Measurements from ENCODE around the gene AHNAK2.

The AHNAK2 gene

DNA sequence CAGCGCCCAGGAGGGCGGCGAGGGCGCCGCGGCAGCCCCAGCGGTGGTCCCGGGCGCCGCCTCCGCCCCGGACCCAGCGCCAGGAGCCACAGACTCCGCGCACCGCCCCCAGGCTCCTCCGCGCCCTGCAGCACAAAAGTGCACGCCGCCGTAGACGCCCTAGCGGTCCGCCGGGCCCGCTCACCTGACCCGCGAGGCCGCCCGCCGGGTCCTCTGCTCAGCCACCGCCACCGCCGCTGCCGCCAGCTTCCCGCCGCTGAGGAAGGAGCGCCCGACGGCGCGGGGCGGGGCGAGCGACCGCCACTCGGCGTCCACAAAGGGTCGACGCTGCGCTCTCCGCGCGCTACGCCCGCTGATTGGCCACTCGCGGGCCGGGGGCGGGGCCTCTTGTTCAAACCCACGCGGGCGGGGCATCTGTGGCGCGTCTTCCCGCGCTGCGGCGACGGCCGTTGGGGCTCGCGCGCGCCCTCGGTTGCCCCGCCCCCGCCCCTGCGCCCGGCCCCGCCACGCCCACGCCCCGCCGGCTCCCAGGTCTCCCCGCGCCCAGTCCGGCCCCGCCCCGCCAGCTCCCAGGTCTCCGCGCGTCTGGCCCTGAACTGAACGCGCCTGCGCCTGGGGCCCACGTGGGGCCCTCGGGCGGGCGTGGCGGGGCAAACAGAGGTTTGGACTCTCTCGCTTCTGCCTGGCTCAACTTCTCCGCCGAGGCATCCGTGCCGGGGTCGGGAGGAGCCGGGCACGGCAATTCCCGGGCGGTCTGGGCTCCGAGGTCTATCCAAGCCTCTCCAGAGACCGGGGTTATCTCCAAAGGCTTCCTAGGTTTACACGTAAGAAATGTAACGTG, 42.9 kb upstream of the AHNAK2 start, which contains the start of gene CDCA4:
Gene CDCA4 (minus strand): TSS at position 269 of the 841 bp plus-strand sequence. CDS start 9,154 bp downstream, outside the sequence.
- peaks cover 10 to 24% of the 10 kb centered on the region in 2 donors for H3K4me1 ChIP-seq (ENCODE audit: control insufficient read depth in 1 of 2, insufficient read depth in 2 of 2, low read length in 2 of 2)
- H3K36me3 ChIP-seq (ENCODE audit: control insufficient read depth in 1 of 2, insufficient read depth in 2 of 2, low read length in 2 of 2), result no peaks in the 10 kb centered on the region
- H3K9me3 ChIP-seq (ENCODE audit: control insufficient read depth in 1 of 2, low read length in 2 of 2), result no peaks in the 10 kb centered on the region
- no peaks in the 10 kb centered on the region for H3K27me3 ChIP-seq (ENCODE audit: low read depth, low read length)
- H3K4me3 ChIP-seq (ENCODE audit: low read depth in 1 of 2, low read length in 2 of 2), result peak within 1 kb of the TSS; percentile 76 to 86
- peak within 1 kb of the TSS; percentile 90 for H3K27ac ChIP-seq (ENCODE audit: low read length)

DNA sequence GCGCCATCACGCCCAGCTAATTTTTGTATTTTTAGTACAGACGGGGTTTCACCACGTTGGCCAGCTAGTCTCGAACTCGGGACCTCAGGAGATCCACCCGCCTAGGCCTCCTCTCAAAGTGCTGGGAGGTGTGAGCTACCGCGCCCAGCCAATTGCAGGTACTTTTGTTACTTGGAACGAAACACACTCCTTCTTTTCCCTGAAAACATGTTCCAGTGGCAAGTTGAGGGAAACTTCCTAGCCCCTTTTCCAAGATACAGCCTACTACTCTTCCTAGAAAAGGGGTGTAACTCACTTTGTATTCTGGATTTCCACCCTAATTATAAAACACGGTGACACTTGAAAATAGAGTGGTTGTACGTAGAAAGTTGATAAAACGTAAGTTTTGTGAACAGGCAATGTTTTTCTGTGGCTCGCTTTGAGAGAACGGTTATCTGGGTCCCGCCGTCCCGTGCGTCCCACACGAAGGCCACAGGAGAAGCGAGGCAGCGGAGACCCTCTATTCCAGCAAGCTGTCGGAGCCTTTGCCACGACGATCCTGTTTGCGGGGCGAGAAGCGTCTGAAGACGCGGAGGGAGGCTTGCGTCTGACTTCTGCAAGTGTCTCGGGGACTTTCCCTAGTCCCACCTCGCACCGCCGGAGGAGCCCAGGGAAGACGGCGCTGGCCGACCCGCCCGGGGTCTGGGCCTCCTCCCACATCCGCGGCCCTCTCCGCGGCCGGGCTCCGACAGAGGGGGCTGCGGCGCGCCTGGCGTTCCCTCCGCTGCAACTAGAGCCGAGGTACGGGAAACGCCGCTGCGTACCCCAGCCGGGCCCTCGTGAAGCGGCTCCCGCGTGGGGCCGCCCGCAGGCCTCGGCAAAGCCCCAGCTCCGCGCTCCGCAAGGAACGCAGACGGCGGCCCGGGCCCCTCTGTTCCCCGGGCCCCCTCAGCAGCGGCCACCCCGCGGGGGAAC, 42.0 kb upstream of the AHNAK2 start:
- Histone ChIP-seq H3K27me3 (ENCODE audit: low read depth, low read length) (no peaks in the 10 kb centered on the region), H3K4me1 (ENCODE audit: control insufficient read depth in 1 of 2, insufficient read depth in 2 of 2, low read length in 2 of 2) (peaks cover 10 to 24% of the 10 kb centered on the region in 2 donors), H3K27ac (ENCODE audit: low read length) (no peak overlapping the region)

DNA sequence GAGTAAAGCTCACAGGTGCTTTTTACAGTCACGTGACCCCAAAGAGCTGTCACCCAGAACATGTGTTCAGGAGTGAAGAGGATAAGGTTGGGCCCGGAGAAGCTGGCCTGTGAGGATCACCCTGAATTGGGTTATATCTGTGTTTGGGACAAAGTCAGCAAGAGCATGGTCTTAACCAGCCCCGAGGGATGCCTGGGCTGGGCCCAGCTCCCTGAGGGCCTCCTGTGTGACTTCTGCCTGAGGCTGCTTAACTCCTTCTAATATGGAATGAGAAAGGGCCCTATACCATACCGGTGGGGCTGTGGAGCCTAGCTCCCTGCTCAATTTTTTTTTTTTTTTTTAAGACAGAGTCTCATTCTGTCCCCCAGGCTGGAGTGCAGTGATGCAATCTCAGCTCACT, 40.2 kb upstream of the AHNAK2 start:
- no peaks in the 10 kb centered on the region for H3K9me3 ChIP-seq (ENCODE audit: control insufficient read depth in 1 of 2, low read length in 2 of 2)
- peaks cover 10 to 26% of the 10 kb centered on the region in 2 donors for H3K4me1 ChIP-seq (ENCODE audit: control insufficient read depth in 1 of 2, insufficient read depth in 2 of 2, low read length in 2 of 2)
- H3K27ac ChIP-seq (ENCODE audit: low read length), result no peak overlapping the region
- H3K36me3 ChIP-seq (ENCODE audit: control insufficient read depth in 1 of 2, insufficient read depth in 2 of 2, low read length in 2 of 2), result no peaks in the 10 kb centered on the region
- H3K27me3 ChIP-seq (ENCODE audit: low read depth, low read length), result no peaks in the 10 kb centered on the region
- no peak overlapping the region for H3K4me3 ChIP-seq (ENCODE audit: low read depth in 1 of 2, low read length in 2 of 2)

More for the DNA sequence above, 42.0 kb upstream of the AHNAK2 start:
- peak overlapping the region; percentile 60 to 74 for H3K4me3 ChIP-seq (ENCODE audit: low read depth in 1 of 2, low read length in 2 of 2)
- no peaks in the 10 kb centered on the region for H3K36me3 ChIP-seq (ENCODE audit: control insufficient read depth in 1 of 2, insufficient read depth in 2 of 2, low read length in 2 of 2)
- H3K9me3 ChIP-seq (ENCODE audit: control insufficient read depth in 1 of 2, low read length in 2 of 2), result no peaks in the 10 kb centered on the region

DNA sequence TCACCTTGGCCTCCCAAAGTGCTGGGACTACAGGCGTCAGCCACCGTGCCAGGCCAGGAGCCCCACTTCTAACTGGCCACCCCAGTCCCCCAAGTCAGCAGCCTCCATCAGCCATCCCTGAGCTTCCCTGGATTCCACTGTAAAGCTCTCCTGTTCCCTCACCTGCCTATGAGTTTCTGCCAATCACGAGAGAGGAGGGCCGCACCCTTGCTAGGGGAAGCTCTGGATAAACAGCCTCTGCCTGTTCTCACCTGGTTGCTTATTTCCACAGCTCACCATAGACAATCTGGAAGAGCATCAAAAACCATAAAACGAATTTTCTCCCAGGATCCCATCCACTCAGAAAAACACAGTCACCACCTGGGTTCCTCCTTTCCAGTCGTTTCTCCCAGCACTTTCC, 37.7 kb upstream of the AHNAK2 start:
- no peaks in the 10 kb centered on the region for H3K27me3 ChIP-seq (ENCODE audit: low read depth, low read length)
- H3K27ac ChIP-seq (ENCODE audit: low read length), result no peak overlapping the region
- H3K9me3 ChIP-seq (ENCODE audit: control insufficient read depth in 1 of 2, low read length in 2 of 2), result no peaks in the 10 kb centered on the region
- no peak overlapping the region for H3K4me3 ChIP-seq (ENCODE audit: low read depth in 1 of 2, low read length in 2 of 2)
- H3K4me1 ChIP-seq (ENCODE audit: control insufficient read depth in 1 of 2, insufficient read depth in 2 of 2, low read length in 2 of 2), result peaks cover 4 to 40% of the 10 kb centered on the region in 2 donors
- H3K36me3 ChIP-seq (ENCODE audit: control insufficient read depth in 1 of 2, insufficient read depth in 2 of 2, low read length in 2 of 2), result peaks cover 0 to 5% of the 10 kb centered on the region in 2 donors

DNA sequence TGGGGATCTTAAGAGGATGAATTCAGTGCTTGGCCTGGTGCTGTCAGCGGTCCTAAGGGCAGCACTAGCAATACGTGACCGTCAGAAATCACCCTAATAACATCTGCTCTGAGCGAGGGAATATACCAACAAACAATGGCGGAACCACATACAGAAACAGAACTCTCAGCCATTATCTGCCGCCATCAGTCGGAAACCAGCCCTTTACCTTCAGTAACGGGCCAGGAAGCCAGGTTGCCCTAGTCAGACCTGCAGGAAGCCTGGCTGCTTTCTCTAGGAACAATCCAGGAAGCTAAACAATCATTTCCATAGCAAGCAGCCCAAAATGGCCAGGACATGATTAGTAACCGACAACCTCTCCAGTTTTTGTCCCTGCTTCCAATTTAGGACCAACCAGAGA, 37.1 kb upstream of the AHNAK2 start:
- H3K36me3 ChIP-seq (ENCODE audit: control insufficient read depth in 1 of 2, insufficient read depth in 2 of 2, low read length in 2 of 2), result peaks cover 0 to 10% of the 10 kb centered on the region in 2 donors
- peaks cover 4 to 40% of the 10 kb centered on the region in 2 donors for H3K4me1 ChIP-seq (ENCODE audit: control insufficient read depth in 1 of 2, insufficient read depth in 2 of 2, low read length in 2 of 2)
- H3K4me3 ChIP-seq (ENCODE audit: low read depth in 1 of 2, low read length in 2 of 2), result no peak overlapping the region
- no peak overlapping the region for H3K27ac ChIP-seq (ENCODE audit: low read length)
- H3K27me3 ChIP-seq (ENCODE audit: low read depth, low read length), result no peaks in the 10 kb centered on the region
- H3K9me3 ChIP-seq (ENCODE audit: control insufficient read depth in 1 of 2, low read length in 2 of 2), result no peaks in the 10 kb centered on the region

DNA sequence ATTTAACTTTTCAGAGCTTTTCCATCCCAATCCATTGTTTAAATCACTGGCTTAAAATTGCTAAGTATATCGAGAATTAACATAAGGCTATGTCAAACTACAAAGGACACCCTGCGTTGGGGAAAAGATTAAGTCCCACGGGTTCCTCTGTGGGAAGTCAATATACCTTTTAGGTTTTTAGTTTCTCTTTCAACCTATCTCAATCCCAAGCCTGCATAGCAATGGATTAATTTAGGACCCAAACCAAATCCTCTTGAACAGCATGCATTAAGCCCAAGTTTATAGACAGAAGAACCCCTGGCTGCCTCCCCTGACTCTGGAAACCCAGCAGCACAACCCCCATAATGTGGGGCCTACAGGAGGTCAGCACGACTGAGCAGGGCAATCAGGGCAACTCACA, 36.5 kb upstream of the AHNAK2 start:
- H3K27ac ChIP-seq (ENCODE audit: low read length), result no peak overlapping the region
- H3K27me3 ChIP-seq (ENCODE audit: low read depth, low read length), result no peaks in the 10 kb centered on the region
- H3K36me3 ChIP-seq (ENCODE audit: control insufficient read depth in 1 of 2, insufficient read depth in 2 of 2, low read length in 2 of 2), result peaks cover 0 to 15% of the 10 kb centered on the region in 2 donors
- H3K9me3 ChIP-seq (ENCODE audit: control insufficient read depth in 1 of 2, low read length in 2 of 2), result no peaks in the 10 kb centered on the region
- H3K4me1 ChIP-seq (ENCODE audit: control insufficient read depth in 1 of 2, insufficient read depth in 2 of 2, low read length in 2 of 2), result peaks cover 4 to 34% of the 10 kb centered on the region in 2 donors
- no peak overlapping the region for H3K4me3 ChIP-seq (ENCODE audit: low read depth in 1 of 2, low read length in 2 of 2)

DNA sequence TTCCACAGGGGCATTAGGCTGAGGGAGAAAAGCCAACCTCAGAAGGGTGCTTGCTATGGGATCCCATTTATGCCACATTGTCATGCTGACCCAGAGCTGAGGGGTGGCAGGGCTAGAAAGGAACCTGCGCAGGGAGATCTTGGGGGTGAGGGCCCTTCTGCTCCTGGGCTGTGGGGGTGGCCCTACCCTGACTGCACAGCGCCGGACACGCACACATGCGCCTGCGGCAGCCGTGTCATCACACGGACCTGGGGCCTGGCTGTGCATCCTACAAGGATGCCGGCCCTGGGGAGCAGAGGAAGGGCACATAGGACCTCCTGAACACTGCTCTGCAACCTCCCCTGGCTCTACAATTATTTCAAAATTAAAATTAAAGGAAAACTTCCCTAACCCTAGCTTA, 35.9 kb upstream of the AHNAK2 start:
- Histone ChIP-seq H3K4me1 (ENCODE audit: control insufficient read depth in 1 of 2, insufficient read depth in 2 of 2, low read length in 2 of 2) (peaks cover under 1 to 28% of the 10 kb centered on the region in 2 donors), H3K27ac (ENCODE audit: low read length) (no peak overlapping the region), H3K9me3 (ENCODE audit: control insufficient read depth in 1 of 2, low read length in 2 of 2) (no peaks in the 10 kb centered on the region), H3K27me3 (ENCODE audit: low read depth, low read length) (no peaks in the 10 kb centered on the region), H3K36me3 (ENCODE audit: control insufficient read depth in 1 of 2, insufficient read depth in 2 of 2, low read length in 2 of 2) (peaks cover 4 to 19% of the 10 kb centered on the region in 2 donors), H3K4me3 (ENCODE audit: low read depth in 1 of 2, low read length in 2 of 2) (no peak overlapping the region)

DNA sequence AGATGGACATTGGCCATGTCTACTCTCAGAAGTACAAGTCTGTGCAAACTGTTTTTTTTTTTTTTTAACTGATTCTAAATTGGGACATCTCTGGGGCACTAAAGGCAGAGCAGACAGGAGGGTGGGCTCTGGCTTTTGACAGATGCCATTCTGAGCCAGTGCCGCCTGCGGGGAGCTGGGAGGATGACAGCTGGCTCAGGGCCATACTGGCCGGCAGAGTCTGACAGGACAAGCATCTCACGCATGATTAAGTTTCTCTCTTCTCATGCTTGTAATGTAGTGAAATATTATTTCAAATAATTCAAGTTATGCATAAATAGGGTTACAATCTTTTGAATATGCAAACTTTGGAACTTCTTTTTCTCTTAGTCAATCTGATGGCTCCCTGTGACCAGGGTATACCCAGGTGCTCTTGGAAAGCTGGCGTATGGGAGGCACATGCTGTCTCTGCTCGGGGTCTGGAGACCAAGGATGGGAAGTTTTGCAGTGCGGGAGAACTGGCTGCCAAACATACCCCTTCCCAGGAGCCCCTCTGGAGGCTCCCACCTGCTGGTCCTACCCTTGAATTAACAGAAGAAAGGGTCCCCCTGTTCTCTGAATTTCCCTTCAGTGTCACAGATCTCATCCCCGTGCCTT, 35.1 kb upstream of the AHNAK2 start:
- H3K9me3 ChIP-seq (ENCODE audit: control insufficient read depth in 1 of 2, low read length in 2 of 2), result no peaks in the 10 kb centered on the region
- H3K36me3 ChIP-seq (ENCODE audit: control insufficient read depth in 1 of 2, insufficient read depth in 2 of 2, low read length in 2 of 2), result peaks cover 4 to 19% of the 10 kb centered on the region in 2 donors
- peaks cover 0 to 26% of the 10 kb centered on the region in 2 donors for H3K4me1 ChIP-seq (ENCODE audit: control insufficient read depth in 1 of 2, insufficient read depth in 2 of 2, low read length in 2 of 2)
- no peak overlapping the region for H3K4me3 ChIP-seq (ENCODE audit: low read depth in 1 of 2, low read length in 2 of 2)
- no peaks in the 10 kb centered on the region for H3K27me3 ChIP-seq (ENCODE audit: low read depth, low read length)
- no peak overlapping the region for H3K27ac ChIP-seq (ENCODE audit: low read length)

DNA sequence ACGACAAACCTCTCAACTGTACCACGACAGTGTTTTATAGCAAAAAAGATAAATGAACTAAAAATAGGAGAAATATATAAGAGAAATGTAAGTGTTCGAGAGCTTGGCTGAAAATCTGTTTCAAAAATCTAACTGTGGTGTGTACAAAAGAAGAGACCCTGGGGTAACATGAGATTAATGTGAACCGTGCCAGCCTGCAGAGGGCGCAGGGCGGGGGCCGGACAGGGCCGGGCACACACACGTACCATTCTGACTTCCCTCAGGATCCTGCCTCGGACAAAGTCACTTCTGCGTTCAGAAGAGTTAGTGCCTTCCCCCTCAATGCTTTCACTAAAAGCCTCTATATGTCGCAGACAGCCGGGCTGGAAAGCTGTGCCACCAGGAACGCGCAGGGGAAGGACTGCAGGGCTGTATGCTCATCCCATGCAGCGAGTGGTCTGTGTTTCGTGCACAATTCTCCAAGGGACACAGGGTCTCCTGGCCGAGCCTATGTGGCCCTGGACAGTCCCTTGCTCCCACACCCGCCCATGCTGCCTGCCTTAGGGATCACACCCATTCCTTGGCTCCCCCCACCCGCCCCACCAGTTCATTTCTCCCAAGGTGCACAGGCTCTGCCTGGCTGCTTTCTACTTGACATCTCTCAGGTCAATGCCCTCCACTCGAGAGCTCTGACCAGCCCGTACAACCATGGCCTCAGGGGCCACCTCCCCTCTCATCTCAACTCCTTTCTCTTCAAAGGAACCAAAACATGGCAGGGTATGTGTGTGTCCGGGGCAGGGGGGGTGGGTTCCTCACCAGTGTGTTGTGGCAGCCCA, 34.2 kb upstream of the AHNAK2 start:
- H3K27me3 ChIP-seq (ENCODE audit: low read depth, low read length), result no peaks in the 10 kb centered on the region
- H3K27ac ChIP-seq (ENCODE audit: low read length), result no peak overlapping the region
- H3K4me3 ChIP-seq (ENCODE audit: low read depth in 1 of 2, low read length in 2 of 2), result no peak overlapping the region
- peaks cover 0 to 26% of the 10 kb centered on the region in 2 donors for H3K4me1 ChIP-seq (ENCODE audit: control insufficient read depth in 1 of 2, insufficient read depth in 2 of 2, low read length in 2 of 2)
- no peaks in the 10 kb centered on the region for H3K9me3 ChIP-seq (ENCODE audit: control insufficient read depth in 1 of 2, low read length in 2 of 2)
- H3K36me3 ChIP-seq (ENCODE audit: control insufficient read depth in 1 of 2, insufficient read depth in 2 of 2, low read length in 2 of 2), result peaks cover 4 to 19% of the 10 kb centered on the region in 2 donors

DNA sequence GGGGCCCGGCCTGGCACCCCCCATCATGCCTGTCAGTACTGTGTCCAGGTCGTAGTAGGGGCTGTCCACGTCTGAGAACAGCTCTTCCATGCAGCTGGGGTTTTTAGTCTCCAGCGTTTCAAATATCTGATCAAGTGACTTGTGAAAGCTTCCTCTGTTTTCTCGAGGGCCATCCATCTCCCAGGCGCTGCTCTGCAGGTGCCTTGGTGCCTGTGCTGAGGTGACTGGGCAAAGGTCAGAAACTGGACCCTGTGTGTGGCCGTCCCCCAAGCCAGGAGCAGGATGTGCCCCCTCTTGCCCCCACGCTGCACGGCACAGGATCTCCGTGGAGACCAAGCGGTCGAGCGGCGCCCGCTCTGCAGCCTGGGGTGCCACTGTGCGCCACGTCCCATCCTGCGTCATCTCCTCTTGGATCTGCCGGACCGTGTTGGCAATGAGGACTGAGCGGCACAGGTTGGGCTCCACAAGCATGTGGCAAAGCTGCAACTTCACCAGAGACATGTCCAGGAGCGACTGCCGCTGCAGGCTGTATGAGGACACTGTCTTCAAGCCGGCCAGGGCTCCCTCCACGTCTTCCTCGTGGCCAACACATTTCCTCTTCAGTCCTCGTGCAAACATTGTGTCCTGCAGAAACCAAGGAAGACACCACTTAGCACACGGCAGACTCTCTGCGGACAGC, 33.3 kb upstream of the AHNAK2 start:
- Histone ChIP-seq H3K4me1 (ENCODE audit: control insufficient read depth in 1 of 2, insufficient read depth in 2 of 2, low read length in 2 of 2) (peaks cover 0 to 26% of the 10 kb centered on the region in 2 donors), H3K27me3 (ENCODE audit: low read depth, low read length) (no peaks in the 10 kb centered on the region), H3K27ac (ENCODE audit: low read length) (no peak overlapping the region), H3K9me3 (ENCODE audit: control insufficient read depth in 1 of 2, low read length in 2 of 2) (no peaks in the 10 kb centered on the region), H3K36me3 (ENCODE audit: control insufficient read depth in 1 of 2, insufficient read depth in 2 of 2, low read length in 2 of 2) (peaks cover 4 to 23% of the 10 kb centered on the region in 2 donors), H3K4me3 (ENCODE audit: low read depth in 1 of 2, low read length in 2 of 2) (no peak overlapping the region)

Measured in muscle layer of duodenum (tissue), 2 donors.